ENCODE data around the gene TLR9. TPM values are rescaled to one million over a fixed set of nuclear protein-coding genes. Genes with fewer than 3 reads are reported as not detected.

TLR9 gene
- total RNA-seq, 1 experiment from 2014 or later: 0.14 TPM

- H3K4me1 Mint-ChIP-seq (ENCODE audit: low read depth, unreplicated experiment): no peaks in the 10 kb centered on the region
- no peaks in the 10 kb centered on the region for H3K27me3 Mint-ChIP-seq (ENCODE audit: unreplicated experiment)
- no peak for DNase-seq
- H3K4me3 Mint-ChIP-seq (ENCODE audit: low read depth, unreplicated experiment): no peak overlapping the region
- H3K27ac Mint-ChIP-seq (ENCODE audit: unreplicated experiment): no peak overlapping the region
- H3K36me3 Mint-ChIP-seq (ENCODE audit: insufficient read depth, unreplicated experiment): no peaks in the 10 kb centered on the region
- no peaks in the 10 kb centered on the region for H3K9me3 Mint-ChIP-seq (ENCODE audit: low read depth, unreplicated experiment)
- CTCF ChIA-PET: no interaction called here
- intact Hi-C loops (cut with micrococcal nuclease; ENCODE audit: unreplicated experiment): no loop called here
- BruUV-seq (replicated peaks): no TSS peak
- TF ChIP-seq CTCF (IDR thresholded peaks at IDR 0.05; ENCODE audit: unreplicated experiment): no peak
These were observed 41.5 kb downstream of the TLR9 start for GRCh38 chr3:52183786-52184445.

- no TSS peak for BruUV-seq (replicated peaks)
- no peak for TF ChIP-seq CTCF (IDR thresholded peaks at IDR 0.05; ENCODE audit: unreplicated experiment)
- Mint-ChIP-seq H3K36me3 (ENCODE audit: insufficient read depth, unreplicated experiment) (no peaks in the 10 kb centered on the region), H3K9me3 (ENCODE audit: low read depth, unreplicated experiment) (no peaks in the 10 kb centered on the region), H3K27ac (ENCODE audit: unreplicated experiment) (no peak overlapping the region), H3K27me3 (ENCODE audit: unreplicated experiment) (no peaks in the 10 kb centered on the region), H3K4me1 (ENCODE audit: low read depth, unreplicated experiment) (peaks cover under 1% of the 10 kb centered on the region), H3K4me3 (ENCODE audit: low read depth, unreplicated experiment) (no peak overlapping the region)
- DNase-seq: no peak
- CTCF ChIA-PET: interaction anchor here (1.2 kb wide), 1 partner anchor 28 kb away, joined by 3 read pairs; no protein-coding TSS in a partner anchor
- intact Hi-C loops (cut with micrococcal nuclease; ENCODE audit: unreplicated experiment): no loop called here
These were observed 42.8 kb downstream of the TLR9 start for GRCh38 chr3:52182691-52183090.

GRCh38 chr3:52182196-52182595 lies 43.2 kb downstream of the TLR9 start:
- DNase-seq: no peak
- H3K4me1 Mint-ChIP-seq (ENCODE audit: low read depth, unreplicated experiment): peaks cover 6% of the 10 kb centered on the region
- TF ChIP-seq CTCF (IDR thresholded peaks at IDR 0.05; ENCODE audit: unreplicated experiment): no peak
- no TSS peak for BruUV-seq (replicated peaks)
- H3K9me3 Mint-ChIP-seq (ENCODE audit: low read depth, unreplicated experiment): no peaks in the 10 kb centered on the region
- H3K36me3 Mint-ChIP-seq (ENCODE audit: insufficient read depth, unreplicated experiment): no peaks in the 10 kb centered on the region
- H3K4me3 Mint-ChIP-seq (ENCODE audit: low read depth, unreplicated experiment): no peak overlapping the region
- CTCF ChIA-PET: interaction anchor here (0.8 to 1.2 kb wide), 2 partner anchors 27 to 89 kb away, joined by 3 read pairs; no protein-coding TSS in a partner anchor
- no peak overlapping the region for H3K27ac Mint-ChIP-seq (ENCODE audit: unreplicated experiment)
- intact Hi-C loops (cut with micrococcal nuclease; ENCODE audit: unreplicated experiment): no loop called here
- H3K27me3 Mint-ChIP-seq (ENCODE audit: unreplicated experiment): no peaks in the 10 kb centered on the region

GRCh38 chr3:52181543-52181942 lies 43.9 kb downstream of the TLR9 start:
- H3K4me1 Mint-ChIP-seq (ENCODE audit: low read depth, unreplicated experiment): peaks cover 12% of the 10 kb centered on the region
- H3K27ac Mint-ChIP-seq (ENCODE audit: unreplicated experiment): no peak overlapping the region
- intact Hi-C loops (cut with micrococcal nuclease; ENCODE audit: unreplicated experiment): no loop called here
- H3K4me3 Mint-ChIP-seq (ENCODE audit: low read depth, unreplicated experiment): no peak overlapping the region
- no peaks in the 10 kb centered on the region for H3K36me3 Mint-ChIP-seq (ENCODE audit: insufficient read depth, unreplicated experiment)
- CTCF ChIA-PET: interaction anchor here (0.8 to 1.2 kb wide), 3 partner anchors 27 to 88 kb away, joined by 3 to 4 read pairs (median 3); no protein-coding TSS in a partner anchor
- TF ChIP-seq CTCF (IDR thresholded peaks at IDR 0.05; ENCODE audit: unreplicated experiment): no peak
- H3K27me3 Mint-ChIP-seq (ENCODE audit: unreplicated experiment): no peaks in the 10 kb centered on the region
- H3K9me3 Mint-ChIP-seq (ENCODE audit: low read depth, unreplicated experiment): no peaks in the 10 kb centered on the region
- DNase-seq: no peak
- no TSS peak for BruUV-seq (replicated peaks)
